HUES6 (cell line): ENCODE results near the gene BMPR1B.

Experiments
- H3K27ac ChIP-seq: 2 replicates; pipeline ENCODE4 v1.7.0; 2013; ENCODE audit warnings: low read depth, mild to moderate bottlenecking, low read length, inconsistent platforms
- H3K27me3 ChIP-seq: 2 replicates; pipeline ENCODE4 v1.6.1; 2013; ENCODE audit warnings: low read length; ENCODE audit not compliant: control insufficient read depth, insufficient read depth
- H3K36me3 ChIP-seq: 2 replicates; pipeline ENCODE4 v1.6.1; 2013; ENCODE audit warnings: low read length; ENCODE audit not compliant: control insufficient read depth, insufficient read depth
- H3K4me1 ChIP-seq: 2 replicates; pipeline ENCODE4 v1.6.1; 2013; ENCODE audit warnings: low read length; ENCODE audit not compliant: control insufficient read depth, insufficient read depth
- H3K4me3 ChIP-seq: 2 replicates; pipeline ENCODE4 v1.5.1; 2013; ENCODE audit warnings: low read depth, low read length
- H3K9ac ChIP-seq: one replicate; pipeline ENCODE4 v1.6.1; 2013; ENCODE audit warnings: mild to moderate bottlenecking, low read length
- H3K9me3 ChIP-seq: 2 replicates; pipeline ENCODE4 v1.6.1; 2013; ENCODE audit warnings: low read depth, low read length; ENCODE audit not compliant: control insufficient read depth, insufficient read depth

The BMPR1B gene

GRCh38 chr4:95023110-95023509 lies 265.4 kb downstream of the BMPR1B start:
- H3K36me3 ChIP-seq, result no peaks in the 10 kb centered on the region

GRCh38 chr4:95027905-95028618 lies 270.3 kb downstream of the BMPR1B start:
- Histone ChIP-seq H3K36me3 (no peaks in the 10 kb centered on the region), H3K9me3 (no peaks in the 10 kb centered on the region), H3K9ac (no peak overlapping the region), H3K27ac (no peak overlapping the region), H3K27me3 (no peaks in the 10 kb centered on the region), H3K4me1 (no peaks in the 10 kb centered on the region), H3K4me3 (no peak overlapping the region)

More at GRCh38 chr4:95023110-95023509, 265.4 kb downstream of the BMPR1B start:
- Histone ChIP-seq H3K4me1 (no peaks in the 10 kb centered on the region), H3K27ac (no peak overlapping the region), H3K4me3 (no peak overlapping the region), H3K9me3 (no peaks in the 10 kb centered on the region), H3K27me3 (no peaks in the 10 kb centered on the region), H3K9ac (no peak overlapping the region)

- Histone ChIP-seq H3K4me1 (no peaks in the 10 kb centered on the region), H3K4me3 (no peak overlapping the region), H3K9ac (no peak overlapping the region), H3K27me3 (no peaks in the 10 kb centered on the region), H3K36me3 (no peaks in the 10 kb centered on the region), H3K27ac (no peak overlapping the region), H3K9me3 (0 out of 2 replicates have a peak, but pooled peaks cover 2% of the 10 kb centered on the region)
Observed at GRCh38 chr4:95038791-95039190, 281.0 kb downstream of the BMPR1B start.

GRCh38 chr4:95044324-95044837 lies 286.6 kb downstream of the BMPR1B start:
- Histone ChIP-seq H3K27ac (peak overlapping the region; percentile 19; the same call in 1 of the 2 replicates), H3K27me3 (no peaks in the 10 kb centered on the region), H3K36me3 (no peaks in the 10 kb centered on the region), H3K4me3 (peak overlapping the region; percentile 7; the same call in 1 of the 2 replicates), H3K9ac (peak overlapping the region; percentile 73), H3K9me3 (no peaks in the 10 kb centered on the region), H3K4me1 (peaks cover 17% of the 10 kb centered on the region)

- H3K9me3 ChIP-seq, result no peaks in the 10 kb centered on the region
- H3K27me3 ChIP-seq, result no peaks in the 10 kb centered on the region
- H3K4me1 ChIP-seq, result peaks cover 17% of the 10 kb centered on the region
- H3K27ac ChIP-seq, result no peak overlapping the region
- no peak overlapping the region for H3K4me3 ChIP-seq
- H3K9ac ChIP-seq, result no peak overlapping the region
- no peaks in the 10 kb centered on the region for H3K36me3 ChIP-seq
Observed at GRCh38 chr4:95045429-95045828, 287.7 kb downstream of the BMPR1B start.

GRCh38 chr4:95048296-95048695 lies 290.5 kb downstream of the BMPR1B start:
- Histone ChIP-seq H3K27me3 (no peaks in the 10 kb centered on the region), H3K9ac (no peak overlapping the region), H3K36me3 (no peaks in the 10 kb centered on the region), H3K27ac (no peak overlapping the region), H3K4me3 (no peak overlapping the region), H3K4me1 (peaks cover 22% of the 10 kb centered on the region), H3K9me3 (no peaks in the 10 kb centered on the region)

- Histone ChIP-seq H3K9ac (no peak overlapping the region), H3K4me1 (peaks cover 15% of the 10 kb centered on the region), H3K36me3 (no peaks in the 10 kb centered on the region), H3K9me3 (no peaks in the 10 kb centered on the region), H3K27ac (no peak overlapping the region), H3K4me3 (no peak overlapping the region), H3K27me3 (no peaks in the 10 kb centered on the region)
Observed at GRCh38 chr4:95049551-95050233, 291.9 kb downstream of the BMPR1B start.

GRCh38 chr4:95050980-95051701 lies 293.4 kb downstream of the BMPR1B start:
- Histone ChIP-seq H3K4me3 (no peak overlapping the region), H3K27me3 (no peaks in the 10 kb centered on the region), H3K36me3 (no peaks in the 10 kb centered on the region), H3K4me1 (peaks cover 5% of the 10 kb centered on the region; the same call in 1 of the 2 replicates), H3K9ac (no peak overlapping the region), H3K9me3 (no peaks in the 10 kb centered on the region), H3K27ac (no peak overlapping the region)

GRCh38 chr4:95051702-95052020 lies 293.9 kb downstream of the BMPR1B start:
- H3K27ac ChIP-seq, result no peak overlapping the region
- no peak overlapping the region for H3K9ac ChIP-seq
- H3K36me3 ChIP-seq, result no peaks in the 10 kb centered on the region
- peaks cover 5% of the 10 kb centered on the region; the same call in 1 of the 2 replicates for H3K4me1 ChIP-seq
- H3K27me3 ChIP-seq, result no peaks in the 10 kb centered on the region
- H3K9me3 ChIP-seq, result no peaks in the 10 kb centered on the region
- H3K4me3 ChIP-seq, result no peak overlapping the region

GRCh38 chr4:95058991-95059390 lies 301.2 kb downstream of the BMPR1B start:
- no peaks in the 10 kb centered on the region for H3K36me3 ChIP-seq
- H3K27me3 ChIP-seq, result no peaks in the 10 kb centered on the region
- no peak overlapping the region for H3K27ac ChIP-seq
- no peak overlapping the region for H3K9ac ChIP-seq
- H3K9me3 ChIP-seq, result no peaks in the 10 kb centered on the region
- H3K4me3 ChIP-seq, result no peak overlapping the region
- no peaks in the 10 kb centered on the region for H3K4me1 ChIP-seq

- H3K4me1 ChIP-seq, result no peaks in the 10 kb centered on the region
- H3K27ac ChIP-seq, result no peak overlapping the region
- H3K4me3 ChIP-seq, result no peak overlapping the region
- no peaks in the 10 kb centered on the region for H3K27me3 ChIP-seq
- no peaks in the 10 kb centered on the region for H3K9me3 ChIP-seq
- no peak overlapping the region for H3K9ac ChIP-seq
- no peaks in the 10 kb centered on the region for H3K36me3 ChIP-seq
Observed at GRCh38 chr4:95059663-95060062, 301.9 kb downstream of the BMPR1B start.
